HEK293 (cell line): Measurements from ENCODE around the gene NBDY.

ENCODE experiments used
- CTCF ChIA-PET: fragments of 350-600 bp; formaldehyde crosslinking; extraction: SDS; loops from one replicate; lab custom pipeline; 2021; ENCODE audit warnings: antibody characterized with exemption; lab: Yijun Ruan, JAX
- POLR2A ChIA-PET: fragments of 300-600 bp; formaldehyde crosslinking; extraction: SDS; loops from one replicate; lab custom pipeline; 2020; ENCODE audit warnings: antibody characterized with exemption, inconsistent platforms; lab: Yijun Ruan, JAX
- H3K27ac ChIP-seq: fragments of 200-500 bp; sonication (Bioruptor generic); 2 replicates; pipeline ENCODE4 v1.5.1; 2014; ENCODE audit warnings: low read depth, low read length, control low read depth, inconsistent platforms; ENCODE audit errors: extremely low read depth
- H3K36me3 ChIP-seq, 2 experiments: fragments of 200-500 bp in 1 of 2; sonication (Bioruptor generic) in 1 of 2; 1 replicate in 1 of 2; 2 replicates in 1 of 2; pipeline ENCODE4 v1.5.1; 2014 to 2017; ENCODE audit warnings: inconsistent platforms in 2 of 2, low read length in 2 of 2; ENCODE audit not compliant: control insufficient read depth in 2 of 2, insufficient read depth in 1 of 2
- H3K4me1 ChIP-seq: fragments of 200-500 bp; sonication (Bioruptor generic); 2 replicates; pipeline ENCODE4 v1.5.1; 2014; ENCODE audit warnings: mild to moderate bottlenecking, low read length, inconsistent platforms; ENCODE audit not compliant: control insufficient read depth, insufficient read depth
- H3K4me3 ChIP-seq: 2 replicates; pipeline ENCODE4 v1.5.1; 2011; ENCODE audit warnings: low read depth, mild to moderate bottlenecking, control low read depth, low read length, moderate library complexity
- H3K9me3 ChIP-seq: fragments of 200-500 bp; sonication (Bioruptor generic); 2 replicates; pipeline ENCODE4 v1.5.1; 2014; ENCODE audit warnings: low read depth, low read length, inconsistent platforms; ENCODE audit not compliant: control insufficient read depth, insufficient read depth
- EGR2 ChIP-seq: fragments of 450-650 bp; formaldehyde crosslinking; IDR thresholded peaks from 2 replicates; pipeline ENCODE4 v1.5.1; 2016; ENCODE audit warnings: low read depth, missing biosample characterization, missing genetic modification characterization
- GLIS2 ChIP-seq: fragments of 450-650 bp; formaldehyde crosslinking; IDR thresholded peaks from 2 replicates; pipeline ENCODE4 v1.5.1; 2016; ENCODE audit warnings: missing biosample characterization, missing genetic modification characterization
- ZNF785 ChIP-seq: fragments of 450-650 bp; formaldehyde crosslinking; IDR thresholded peaks from 2 replicates; pipeline ENCODE4 v1.5.1; 2016; ENCODE audit warnings: missing biosample characterization, missing genetic modification characterization
- TF ChIP-seq, protein P1 (sequence below): fragments of 450-650 bp; formaldehyde crosslinking; IDR thresholded peaks from 2 replicates; pipeline ENCODE4 v1.5.1; 2017; ENCODE audit warnings: missing biosample characterization, missing genetic modification characterization

Gene NBDY

DNA sequence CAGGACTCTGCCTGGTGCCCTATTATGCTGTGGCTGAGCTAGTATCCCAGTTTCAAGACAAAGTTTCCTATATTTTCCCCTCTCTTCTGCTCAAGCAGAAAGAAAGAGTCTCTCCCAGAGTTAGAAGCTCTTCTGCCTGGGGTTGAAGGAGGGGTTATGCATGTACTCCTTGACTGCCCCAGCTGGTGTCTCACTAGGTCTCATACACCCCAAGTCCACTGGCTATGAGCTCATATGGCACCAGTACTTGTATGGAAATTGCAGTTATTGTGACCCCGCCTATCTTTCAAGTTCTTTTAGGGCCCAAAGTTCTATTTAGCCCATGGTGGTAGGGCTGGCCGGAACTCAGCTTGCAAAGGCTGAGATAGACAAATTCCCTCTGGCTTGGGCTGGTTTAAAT, 131.8 kb downstream of the NBDY start:
- no peaks in the 10 kb centered on the region for H3K4me1 ChIP-seq
- ChIA-PET CTCF (no interaction called here), POLR2A (no interaction called here)
- TF ChIP-seq GLIS2 (tag by site-specific recombination) (no peak), EGR2 (tag by site-specific recombination) (no peak), ZNF785 (tag by site-specific recombination) (no peak)
- TF ChIP-seq, protein P1, sequence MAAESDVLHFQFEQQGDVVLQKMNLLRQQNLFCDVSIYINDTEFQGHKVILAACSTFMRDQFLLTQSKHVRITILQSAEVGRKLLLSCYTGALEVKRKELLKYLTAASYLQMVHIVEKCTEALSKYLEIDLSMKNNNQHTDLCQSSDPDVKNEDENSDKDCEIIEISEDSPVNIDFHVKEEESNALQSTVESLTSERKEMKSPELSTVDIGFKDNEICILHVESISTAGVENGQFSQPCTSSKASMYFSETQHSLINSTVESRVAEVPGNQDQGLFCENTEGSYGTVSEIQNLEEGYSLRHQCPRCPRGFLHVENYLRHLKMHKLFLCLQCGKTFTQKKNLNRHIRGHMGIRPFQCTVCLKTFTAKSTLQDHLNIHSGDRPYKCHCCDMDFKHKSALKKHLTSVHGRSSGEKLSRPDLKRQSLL (tag by site-specific recombination) = no peak
- H3K36me3 ChIP-seq = no peaks in the 10 kb centered on the region
- no peak overlapping the region for H3K27ac ChIP-seq
- H3K4me3 ChIP-seq = no peak overlapping the region
- no peaks in the 10 kb centered on the region for H3K9me3 ChIP-seq
